ENCODE data around the gene MIEF2.

The MIEF2 gene

DNA sequence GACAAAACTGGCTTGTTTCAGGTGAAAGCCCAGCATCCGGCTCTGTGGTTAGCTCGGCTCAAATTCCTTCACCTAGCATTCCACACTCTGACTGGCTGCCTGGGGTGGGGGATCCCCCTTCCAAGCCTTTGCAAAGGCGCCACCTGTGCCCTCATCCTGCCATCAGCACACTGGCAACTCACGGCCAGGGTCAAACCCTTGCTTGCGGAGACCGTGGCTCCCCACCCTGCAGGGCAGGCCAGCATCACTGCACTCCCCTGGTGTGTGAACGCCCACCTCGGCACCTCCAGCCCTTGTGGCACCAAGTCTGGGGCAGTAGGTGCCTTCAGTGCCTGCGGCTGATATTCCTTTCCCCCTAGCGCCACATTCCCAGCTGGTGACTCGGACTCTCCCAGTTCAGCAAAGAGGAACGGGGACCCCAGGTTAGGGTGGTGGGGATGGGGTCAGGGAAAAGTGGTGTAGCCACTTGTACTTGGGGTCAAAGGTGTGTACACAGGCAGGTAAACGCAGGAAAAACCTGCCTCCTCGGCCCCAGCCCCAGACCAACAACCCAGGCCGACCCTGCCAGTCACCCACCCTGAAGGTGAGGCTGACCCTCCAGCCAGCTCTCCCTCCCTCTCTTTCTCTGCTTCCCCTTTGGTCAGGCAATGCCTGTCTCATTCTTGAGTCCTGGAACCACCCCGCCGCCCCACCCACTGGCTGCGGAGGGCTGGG is 3.0 kb upstream of the MIEF2 start:
- Histone ChIP-seq H3K27ac (ENCODE audit: low read depth, low read length) (peak overlapping the region; percentile 80), H3K36me3 (ENCODE audit: control insufficient read depth, insufficient read depth, low read length) (peaks cover 44% of the 10 kb centered on the region), H3K9me3 (ENCODE audit: control insufficient read depth, insufficient read depth, low read depth, low read length) (no peaks in the 10 kb centered on the region), H3K4me1 (ENCODE audit: control insufficient read depth, insufficient read depth, low read length) (peaks cover 23% of the 10 kb centered on the region), H3K27me3 (ENCODE audit: control insufficient read depth, insufficient read depth, low read length) (no peaks in the 10 kb centered on the region), H3K4me3 (ENCODE audit: low read depth, low read length) (peak overlapping the region; percentile 85), H3K9ac (ENCODE audit: low read length) (peak overlapping the region; percentile 87)

DNA sequence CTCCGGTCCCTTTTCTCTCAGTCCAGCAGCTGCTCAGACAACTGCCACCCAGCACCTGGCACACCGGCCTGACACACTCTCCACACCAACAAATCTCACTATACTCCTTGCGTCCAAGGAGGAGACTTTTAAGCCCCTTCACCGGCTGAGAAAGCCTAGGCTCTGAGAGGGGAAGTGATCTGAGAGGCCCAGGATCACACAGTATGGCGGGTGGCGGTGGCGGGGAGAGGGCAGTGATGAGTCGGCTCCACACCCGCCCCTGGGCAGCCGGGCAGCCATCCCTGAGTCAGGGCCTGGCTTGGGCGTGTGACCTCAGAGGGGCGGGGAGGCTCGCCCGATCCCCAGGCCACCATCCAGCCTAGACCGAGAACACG is 2.5 kb upstream of the MIEF2 start:
- no peaks in the 10 kb centered on the region for H3K27me3 ChIP-seq (ENCODE audit: control insufficient read depth, insufficient read depth, low read length)
- peaks cover 40% of the 10 kb centered on the region for H3K36me3 ChIP-seq (ENCODE audit: control insufficient read depth, insufficient read depth, low read length)
- peak overlapping the region; percentile 85 for H3K4me3 ChIP-seq (ENCODE audit: low read depth, low read length)
- H3K4me1 ChIP-seq (ENCODE audit: control insufficient read depth, insufficient read depth, low read length) = peaks cover 23% of the 10 kb centered on the region
- peak overlapping the region; percentile 80; the same call in 1 of the 2 replicates for H3K27ac ChIP-seq (ENCODE audit: low read depth, low read length)
- no peaks in the 10 kb centered on the region for H3K9me3 ChIP-seq (ENCODE audit: control insufficient read depth, insufficient read depth, low read depth, low read length)
- H3K9ac ChIP-seq (ENCODE audit: low read length) = peak overlapping the region; percentile 87

DNA sequence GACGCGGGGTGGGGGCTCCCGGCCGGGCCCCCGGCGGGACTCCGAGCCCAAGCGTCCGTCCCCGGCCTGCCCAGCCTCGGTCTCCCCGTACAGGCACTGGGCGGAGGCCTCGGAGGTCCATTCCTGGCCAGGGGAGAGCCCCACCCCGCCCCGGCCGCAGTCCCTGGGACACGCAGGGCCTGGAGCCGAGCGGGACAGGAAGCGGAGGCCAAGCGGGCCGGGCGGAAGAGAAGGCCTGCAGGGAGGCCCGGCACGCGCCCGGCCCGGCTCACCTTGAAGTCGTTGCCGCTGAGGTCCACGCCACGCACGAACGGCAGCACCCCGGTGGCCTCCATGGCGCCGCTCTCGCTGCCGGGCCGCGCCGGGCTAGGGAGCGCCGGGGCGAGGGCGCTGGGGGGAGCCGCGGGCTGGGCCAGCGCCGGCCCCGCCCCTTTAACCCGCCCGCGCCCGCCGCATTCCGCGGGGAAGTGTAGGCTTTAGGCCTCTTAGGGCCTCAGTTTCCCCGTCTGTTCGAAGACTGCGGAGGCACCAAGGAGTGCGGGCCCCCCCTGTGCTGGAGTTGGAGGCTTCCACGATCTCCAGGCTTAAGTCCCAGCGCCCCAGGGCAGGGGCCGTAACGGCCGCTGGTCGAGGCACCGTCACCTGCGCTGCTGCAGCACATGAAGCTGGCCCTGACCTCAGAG is 2.0 kb upstream of the MIEF2 start, which contains the start of gene FLII:
Gene FLII, minus strand, starts transcription at position 383 of the 683 bp plus-strand sequence. Its CDS starts 48 bp downstream, at position 335.
- H3K27me3 ChIP-seq (ENCODE audit: control insufficient read depth, insufficient read depth, low read length) = no peaks in the 10 kb centered on the region
- peak within 1 kb of the TSS; percentile 87 for H3K9ac ChIP-seq (ENCODE audit: low read length)
- peaks cover 23% of the 10 kb centered on the region for H3K4me1 ChIP-seq (ENCODE audit: control insufficient read depth, insufficient read depth, low read length)
- peaks cover 40% of the 10 kb centered on the region for H3K36me3 ChIP-seq (ENCODE audit: control insufficient read depth, insufficient read depth, low read length)
- H3K27ac ChIP-seq (ENCODE audit: low read depth, low read length) = peak within 1 kb of the TSS; percentile 80
- H3K9me3 ChIP-seq (ENCODE audit: control insufficient read depth, insufficient read depth, low read depth, low read length) = no peaks in the 10 kb centered on the region
- H3K4me3 ChIP-seq (ENCODE audit: low read depth, low read length) = peak within 1 kb of the TSS; percentile 85

DNA sequence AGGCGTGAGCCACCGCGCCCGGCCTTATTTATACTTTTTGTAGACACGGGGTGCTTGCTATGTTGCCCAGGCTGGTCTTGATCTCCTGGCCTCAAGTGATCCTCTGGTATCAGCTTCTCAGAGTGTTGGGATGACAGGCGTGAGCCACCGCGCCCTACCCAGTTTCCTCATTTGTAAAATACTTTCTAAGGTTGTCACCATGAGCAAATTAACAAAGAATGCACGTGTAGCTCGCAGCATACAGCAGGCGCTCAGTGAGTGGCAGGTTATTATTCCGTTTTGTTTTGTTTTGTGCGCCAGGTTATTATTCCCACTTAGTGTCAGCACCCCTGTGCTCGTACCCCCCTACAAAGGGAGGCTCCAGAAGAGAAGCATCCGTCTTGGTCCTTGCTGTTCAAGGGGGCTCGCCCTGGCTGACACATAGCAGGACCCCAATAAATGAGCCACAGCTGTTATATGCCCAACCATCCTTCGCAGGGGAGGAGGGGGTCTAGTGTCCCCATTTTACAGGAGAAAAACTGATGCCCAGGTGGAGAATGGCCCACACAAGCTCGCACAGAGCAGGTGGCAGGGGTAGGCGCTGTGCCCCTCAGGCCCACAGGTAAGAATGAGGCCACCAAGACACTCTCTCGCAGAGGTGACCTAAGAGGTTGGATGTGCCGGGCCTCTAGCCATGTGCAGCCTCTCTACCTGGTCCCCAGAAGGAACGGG is 686 bp upstream of the MIEF2 start:
- Histone ChIP-seq H3K9ac (ENCODE audit: low read length) (no peak overlapping the region), H3K27ac (ENCODE audit: low read depth, low read length) (no peak overlapping the region), H3K36me3 (ENCODE audit: control insufficient read depth, insufficient read depth, low read length) (peaks cover 38% of the 10 kb centered on the region), H3K27me3 (ENCODE audit: control insufficient read depth, insufficient read depth, low read length) (no peaks in the 10 kb centered on the region), H3K4me1 (ENCODE audit: control insufficient read depth, insufficient read depth, low read length) (peaks cover 23% of the 10 kb centered on the region), H3K9me3 (ENCODE audit: control insufficient read depth, insufficient read depth, low read depth, low read length) (no peaks in the 10 kb centered on the region), H3K4me3 (ENCODE audit: low read depth, low read length) (peak overlapping the region; percentile 85)

DNA sequence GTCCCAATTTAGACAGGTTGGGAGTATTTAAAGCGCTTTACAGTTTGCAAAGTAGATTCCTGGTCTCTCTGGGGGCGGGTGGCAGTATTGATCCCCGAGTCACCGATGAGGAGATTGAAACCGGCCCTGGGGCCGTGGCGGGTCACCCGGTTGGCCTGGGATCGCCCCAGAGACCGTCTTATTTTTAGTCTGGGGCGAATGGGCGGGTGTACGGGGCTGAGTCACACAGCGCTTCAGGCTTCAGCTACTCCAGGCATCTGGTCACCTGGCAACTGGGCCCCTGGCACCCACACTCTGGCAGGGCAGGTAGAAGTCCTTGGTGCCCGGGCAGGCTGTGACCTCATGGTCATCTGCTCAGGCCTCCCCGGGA is 669 bp downstream of the MIEF2 start:
- H3K27ac ChIP-seq (ENCODE audit: low read depth, low read length) = peak overlapping the region; percentile 43
- H3K9ac ChIP-seq (ENCODE audit: low read length) = peak overlapping the region; percentile 70
- H3K27me3 ChIP-seq (ENCODE audit: control insufficient read depth, insufficient read depth, low read length) = no peaks in the 10 kb centered on the region
- H3K36me3 ChIP-seq (ENCODE audit: control insufficient read depth, insufficient read depth, low read length) = peaks cover 30% of the 10 kb centered on the region
- H3K4me3 ChIP-seq (ENCODE audit: low read depth, low read length) = peak overlapping the region; percentile 85
- peaks cover 19% of the 10 kb centered on the region for H3K4me1 ChIP-seq (ENCODE audit: control insufficient read depth, insufficient read depth, low read length)
- no peaks in the 10 kb centered on the region for H3K9me3 ChIP-seq (ENCODE audit: control insufficient read depth, insufficient read depth, low read depth, low read length)

DNA sequence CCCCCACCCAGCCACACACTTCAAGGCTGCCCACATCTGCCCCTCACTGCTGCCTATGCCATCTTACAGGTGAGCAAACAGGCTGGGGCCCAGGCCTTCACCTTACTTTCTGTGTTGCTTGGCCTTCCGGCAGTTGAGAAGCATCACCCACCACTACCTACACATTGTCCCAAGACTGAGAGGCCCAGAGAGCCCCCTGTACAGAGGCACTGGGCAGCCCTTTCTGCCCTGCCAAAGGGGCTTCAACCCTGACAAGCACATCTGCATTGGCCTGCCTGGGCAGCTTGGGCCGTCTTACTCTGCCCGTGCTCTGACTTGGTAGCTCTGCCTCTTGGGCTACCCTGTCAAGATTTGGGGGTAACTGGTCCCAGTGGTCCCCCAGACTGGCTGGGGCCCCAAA is 1.2 kb downstream of the MIEF2 start:
- Histone ChIP-seq H3K27me3 (ENCODE audit: control insufficient read depth, insufficient read depth, low read length) (no peaks in the 10 kb centered on the region), H3K4me1 (ENCODE audit: control insufficient read depth, insufficient read depth, low read length) (peaks cover 19% of the 10 kb centered on the region), H3K4me3 (ENCODE audit: low read depth, low read length) (peak overlapping the region; percentile 85), H3K9ac (ENCODE audit: low read length) (peak overlapping the region; percentile 70), H3K9me3 (ENCODE audit: control insufficient read depth, insufficient read depth, low read depth, low read length) (no peaks in the 10 kb centered on the region), H3K27ac (ENCODE audit: low read depth, low read length) (no peak overlapping the region), H3K36me3 (ENCODE audit: control insufficient read depth, insufficient read depth, low read length) (peaks cover 25% of the 10 kb centered on the region)

DNA sequence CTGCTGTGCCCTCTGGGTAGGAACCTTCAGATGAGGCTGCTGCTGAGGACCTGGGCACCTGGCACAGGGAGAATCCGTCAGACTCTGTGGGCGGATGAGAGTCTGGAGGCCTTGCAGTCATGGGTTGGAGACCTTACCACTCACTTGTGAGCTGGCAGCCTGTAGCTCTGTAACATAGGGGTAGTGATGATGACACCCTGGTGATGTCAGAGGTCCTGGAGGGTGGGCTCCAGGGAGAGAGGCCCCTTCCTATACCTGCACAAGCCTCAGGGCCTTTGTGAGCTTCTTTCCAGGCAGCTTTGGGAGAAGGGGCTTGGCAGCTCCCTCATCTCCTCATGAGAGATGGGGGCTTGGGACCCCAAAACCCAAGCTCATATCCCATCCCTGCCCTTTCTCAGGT is 1.6 kb downstream of the MIEF2 start:
- peaks cover 22% of the 10 kb centered on the region for H3K36me3 ChIP-seq (ENCODE audit: control insufficient read depth, insufficient read depth, low read length)
- no peak overlapping the region for H3K9ac ChIP-seq (ENCODE audit: low read length)
- H3K4me1 ChIP-seq (ENCODE audit: control insufficient read depth, insufficient read depth, low read length) = peaks cover 16% of the 10 kb centered on the region
- H3K9me3 ChIP-seq (ENCODE audit: control insufficient read depth, insufficient read depth, low read depth, low read length) = no peaks in the 10 kb centered on the region
- no peaks in the 10 kb centered on the region for H3K27me3 ChIP-seq (ENCODE audit: control insufficient read depth, insufficient read depth, low read length)
- H3K4me3 ChIP-seq (ENCODE audit: low read depth, low read length) = no peak overlapping the region; the same call in 1 of the 2 replicates
- no peak overlapping the region for H3K27ac ChIP-seq (ENCODE audit: low read depth, low read length)

DNA sequence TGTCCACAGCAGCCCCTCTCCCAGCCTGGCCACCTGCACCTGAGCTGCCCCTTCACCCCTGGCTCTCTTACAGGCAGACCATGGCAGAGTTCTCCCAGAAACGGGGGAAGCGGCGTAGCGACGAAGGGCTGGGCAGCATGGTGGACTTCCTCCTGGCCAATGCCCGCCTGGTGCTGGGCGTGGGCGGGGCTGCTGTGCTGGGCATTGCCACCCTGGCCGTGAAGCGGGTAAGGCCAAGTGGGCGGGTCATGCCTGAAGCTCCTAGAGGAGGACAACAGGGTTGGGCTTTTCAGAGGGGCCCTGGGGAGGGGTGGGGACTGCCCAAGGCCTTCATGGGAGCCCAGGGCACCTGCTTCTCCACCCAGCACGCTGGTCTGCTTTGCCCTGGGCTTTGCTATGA is 2.2 kb downstream of the MIEF2 start:
- Histone ChIP-seq H3K4me3 (ENCODE audit: low read depth, low read length) (no peak overlapping the region), H3K9ac (ENCODE audit: low read length) (no peak overlapping the region), H3K4me1 (ENCODE audit: control insufficient read depth, insufficient read depth, low read length) (peaks cover 14% of the 10 kb centered on the region), H3K27ac (ENCODE audit: low read depth, low read length) (no peak overlapping the region), H3K9me3 (ENCODE audit: control insufficient read depth, insufficient read depth, low read depth, low read length) (no peaks in the 10 kb centered on the region), H3K36me3 (ENCODE audit: control insufficient read depth, insufficient read depth, low read length) (peaks cover 22% of the 10 kb centered on the region), H3K27me3 (ENCODE audit: control insufficient read depth, insufficient read depth, low read length) (no peaks in the 10 kb centered on the region)

DNA sequence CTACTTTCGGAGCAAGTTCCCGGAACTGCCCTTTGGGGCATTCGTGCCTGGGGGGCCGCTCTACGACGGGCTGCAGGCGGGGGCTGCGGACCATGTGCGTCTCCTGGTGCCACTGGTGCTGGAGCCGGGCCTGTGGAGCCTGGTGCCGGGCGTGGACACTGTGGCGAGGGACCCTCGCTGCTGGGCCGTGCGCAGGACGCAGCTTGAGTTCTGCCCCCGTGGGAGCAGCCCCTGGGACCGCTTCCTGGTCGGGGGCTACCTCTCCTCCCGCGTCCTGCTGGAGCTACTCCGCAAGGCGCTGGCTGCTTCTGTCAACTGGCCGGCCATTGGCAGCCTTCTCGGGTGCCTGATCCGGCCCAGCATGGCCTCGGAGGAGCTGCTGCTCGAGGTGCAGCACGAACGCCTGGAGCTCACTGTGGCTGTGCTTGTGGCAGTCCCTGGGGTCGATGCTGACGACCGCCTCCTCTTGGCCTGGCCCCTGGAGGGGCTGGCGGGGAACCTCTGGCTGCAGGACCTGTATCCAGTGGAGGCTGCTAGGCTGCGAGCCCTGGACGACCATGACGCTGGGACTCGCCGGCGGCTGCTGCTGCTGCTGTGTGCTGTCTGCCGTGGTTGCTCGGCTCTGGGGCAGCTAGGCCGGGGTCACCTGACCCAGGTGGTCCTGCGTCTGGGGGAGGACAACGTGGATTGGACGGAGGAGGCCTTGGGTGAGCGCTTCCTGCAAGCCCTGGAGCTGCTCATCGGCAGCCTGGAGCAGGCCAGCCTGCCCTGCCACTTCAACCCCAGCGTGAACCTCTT is 3.6 kb downstream of the MIEF2 start:
- no peaks in the 10 kb centered on the region for H3K27me3 ChIP-seq (ENCODE audit: control insufficient read depth, insufficient read depth, low read length)
- no peaks in the 10 kb centered on the region for H3K9me3 ChIP-seq (ENCODE audit: control insufficient read depth, insufficient read depth, low read depth, low read length)
- H3K9ac ChIP-seq (ENCODE audit: low read length) = no peak overlapping the region
- H3K36me3 ChIP-seq (ENCODE audit: control insufficient read depth, insufficient read depth, low read length) = peaks cover 22% of the 10 kb centered on the region
- no peak overlapping the region for H3K27ac ChIP-seq (ENCODE audit: low read depth, low read length)
- peaks cover 26% of the 10 kb centered on the region for H3K4me1 ChIP-seq (ENCODE audit: control insufficient read depth, insufficient read depth, low read length)
- H3K4me3 ChIP-seq (ENCODE audit: low read depth, low read length) = no peak overlapping the region

DNA sequence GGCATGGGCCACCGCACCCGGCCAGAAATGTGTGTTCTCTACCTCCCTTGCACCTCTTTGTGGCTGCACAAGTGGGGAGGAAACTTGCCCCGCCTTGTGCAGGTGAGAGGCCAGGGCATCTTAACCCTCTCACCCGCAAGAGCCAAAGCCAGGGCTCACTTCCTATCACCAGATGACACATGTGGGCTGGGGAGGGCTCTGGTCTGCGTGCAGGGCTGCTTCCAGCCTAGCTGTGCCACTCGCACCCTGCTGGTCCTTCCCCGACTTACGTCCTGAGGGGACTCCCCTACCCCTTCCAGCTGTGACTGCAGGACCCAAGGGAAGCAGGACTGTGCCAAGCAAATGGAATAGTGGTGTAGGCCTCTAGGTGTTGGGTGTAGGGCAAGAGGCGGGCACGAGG is 6.9 kb downstream of the MIEF2 start:
- no peaks in the 10 kb centered on the region for H3K9me3 ChIP-seq (ENCODE audit: control insufficient read depth, insufficient read depth, low read depth, low read length)

More for the DNA sequence above, 6.9 kb downstream of the MIEF2 start:
- H3K27me3 ChIP-seq (ENCODE audit: control insufficient read depth, insufficient read depth, low read length) = no peaks in the 10 kb centered on the region
- H3K4me3 ChIP-seq (ENCODE audit: low read depth, low read length) = no peak overlapping the region
- H3K4me1 ChIP-seq (ENCODE audit: control insufficient read depth, insufficient read depth, low read length) = peaks cover 14% of the 10 kb centered on the region
- peak overlapping the region; percentile 3 for H3K9ac ChIP-seq (ENCODE audit: low read length)
- H3K27ac ChIP-seq (ENCODE audit: low read depth, low read length) = no peak overlapping the region
- peaks cover 30% of the 10 kb centered on the region for H3K36me3 ChIP-seq (ENCODE audit: control insufficient read depth, insufficient read depth, low read length)
